K562 (cell line): ENCODE results near the gene BPHL. TPM values are rescaled to one million over a fixed set of nuclear protein-coding genes. Genes with fewer than 3 reads are reported as not detected.

Experiments used
- ATAC-seq: fragments of 200-7000 bp; cut with Tn5 transposase; 3 replicates; pipeline ENCODE4 v1.9.1; 2020; ENCODE audit warnings: moderate library complexity
- BruUV-seq: library from RNA; stranded (reverse); fragments of 400-500 nt; replicated peaks from 2 replicates; lab custom pipeline; 2021; lab: Mats Ljungman, UMichigan
- CTCF ChIA-PET: fragments of 300-600 bp; formaldehyde crosslinking; extraction: SDS; loops from one replicate; lab custom pipeline; 2021; ENCODE audit warnings: low intra/inter-chr PET ratio; lab: Yijun Ruan, JAX
- POLR2A ChIA-PET: fragments of 300-600, 350-650 bp; sonication (Branson Sonifier 250); formaldehyde crosslinking; extraction: SDS; loops from one replicate; lab custom pipeline; 2021; ENCODE audit warnings: antibody characterized with exemption, inconsistent platforms; lab: Yijun Ruan, JAX
- DNase-seq, 4 experiments: peaks; one replicate each; pipeline versions ENCODE4 v3.0.0 to v3.0.0-alpha.2; 2011 to 2018; ENCODE audit warnings: low spot score in 3 of 4, mixed read lengths in 3 of 4; ENCODE audit errors: extremely low read depth in 1 of 4
- FAIRE-seq: peaks from 2 replicates; lab custom pipeline; 2011; peaks lifted over from hg19 to GRCh38; lab: Jason Lieb, UNC
- H2AFZ ChIP-seq: 2 replicates; pipeline ENCODE4 v1.6.0; 2011; ENCODE audit warnings: low read depth, low read length, control low read depth, inconsistent platforms
- H3K27ac ChIP-seq: fragments of 200-600 bp; 3 replicates; pipeline ENCODE4 v1.8.0; 2011; ENCODE audit warnings: low read depth, mild to moderate bottlenecking, control low read depth, inconsistent platforms, low read length, moderate library complexity, mixed read lengths; ENCODE audit errors: extremely low read depth
- H3K27me3 ChIP-seq, 2 experiments: fragments of 300-600 bp in 1 of 2; 2 replicates in 1 of 2; 3 replicates in 1 of 2; pipeline versions ENCODE4 v1.6.0 to v1.8.0; 2011; ENCODE audit warnings: inconsistent platforms in 2 of 2, low read length in 2 of 2, mild to moderate bottlenecking in 1 of 2, mixed read lengths in 1 of 2, moderate library complexity in 1 of 2; ENCODE audit not compliant: control insufficient read depth in 2 of 2, insufficient read depth in 2 of 2
- H3K36me3 ChIP-seq: fragments of 300-600 bp; 3 replicates; pipeline ENCODE4 v1.8.0; 2011; ENCODE audit warnings: mild to moderate bottlenecking, low read length, inconsistent platforms; ENCODE audit not compliant: control insufficient read depth, insufficient read depth
- H3K4me1 ChIP-seq, 2 experiments: fragments of 200-600 bp in 1 of 2; replicated peaks in 1 of 2; 2 replicates in 1 of 2; 3 replicates in 1 of 2; pipeline versions ENCODE4 v1.5.1 to v1.8.0; 2011; ENCODE audit warnings: inconsistent platforms in 2 of 2, low read length in 2 of 2, mild to moderate bottlenecking in 1 of 2, mixed read lengths in 1 of 2, moderate library complexity in 1 of 2; ENCODE audit not compliant: control insufficient read depth in 2 of 2, insufficient read depth in 2 of 2
- H3K4me2 ChIP-seq: 2 replicates; pipeline ENCODE4 v1.6.1; 2011; ENCODE audit warnings: low read length, control low read depth, inconsistent platforms, mixed read lengths; ENCODE audit not compliant: insufficient read depth
- H3K4me3 ChIP-seq: fragments of 200-600 bp; sonication (generic), shearing (Covaris generic); 2 replicates; pipeline ENCODE4 v1.5.1; 2016; ENCODE audit warnings: control low read depth, inconsistent platforms
- H3K79me2 ChIP-seq: fragments of 200-600 bp; 3 replicates; pipeline ENCODE4 v1.8.0; 2011; ENCODE audit warnings: low read length, inconsistent platforms; ENCODE audit not compliant: control insufficient read depth, insufficient read depth
- H3K9ac ChIP-seq, 2 experiments: 2 replicates each; pipeline versions ENCODE4 v1.6.0 to v1.6.1; 2011; ENCODE audit warnings: low read depth in 2 of 2, low read length in 2 of 2, control low read depth in 1 of 2, inconsistent platforms in 1 of 2, mild to moderate bottlenecking in 1 of 2, mixed read lengths in 1 of 2; ENCODE audit not compliant: insufficient read depth in 1 of 2
- H3K9me1 ChIP-seq: one replicate; pipeline ENCODE4 v1.6.0; 2011; ENCODE audit warnings: inconsistent platforms, mild to moderate bottlenecking, low read length, moderate library complexity; ENCODE audit not compliant: control insufficient read depth, insufficient read depth
- H3K9me3 ChIP-seq: replicated peaks from 2 replicates; pipeline ENCODE4 v1.5.1; 2011; ENCODE audit warnings: low read depth, low read length, inconsistent platforms; ENCODE audit not compliant: control insufficient read depth, insufficient read depth
- H4K20me1 ChIP-seq: replicated peaks from 2 replicates; pipeline ENCODE4 v1.6.1; 2011; ENCODE audit warnings: low read length, inconsistent platforms, mixed read lengths; ENCODE audit not compliant: control insufficient read depth, insufficient read depth
- BRD9 ChIP-seq: fragments of 450-650 bp; IDR thresholded peaks from 2 replicates; pipeline ENCODE4 v1.6.1; 2018; ENCODE audit warnings: low read depth; ENCODE audit not compliant: partially characterized antibody
- DPF2 ChIP-seq: fragments of 450-650 bp; IDR thresholded peaks from 2 replicates; pipeline ENCODE4 v1.6.1; 2016
- ELF2 ChIP-seq: fragments of 250-450 bp; sonication (Bioruptor Pico); IDR thresholded peaks from 2 replicates; pipeline ENCODE4 v1.5.0; 2021; ENCODE audit warnings: mild to moderate bottlenecking
- KLF6 ChIP-seq: fragments of 250-450 bp; sonication (Bioruptor Pico); IDR thresholded peaks from 2 replicates; pipeline ENCODE4 v1.4.0; 2020; ENCODE audit warnings: mild to moderate bottlenecking, moderate library complexity, borderline replicate concordance
- MAZ ChIP-seq, 2 experiments: fragments of 450-650 bp in 1 of 2; sonication (generic) in 1 of 2; formaldehyde crosslinking; IDR thresholded peaks in 1 of 2; conservative IDR thresholded peaks in 1 of 2; 2 replicates each; pipeline versions ENCODE4 v1.4.0 to v1.5.0; 2020; ENCODE audit warnings: mild to moderate bottlenecking in 1 of 2, missing genetic modification reagents in 1 of 2
- MIER1 ChIP-seq: fragments of 450-650 bp; IDR thresholded peaks from 2 replicates; pipeline ENCODE4 v1.6.1; 2016; ENCODE audit warnings: antibody characterized with exemption, mild to moderate bottlenecking, low read depth
- MTA2 ChIP-seq: fragments of 450-650 bp; IDR thresholded peaks from 2 replicates; pipeline ENCODE4 v1.6.1; 2016; ENCODE audit warnings: low read depth
- NCOA2 ChIP-seq, 2 experiments: fragments of 450-650 bp; IDR thresholded peaks; 2 replicates each; pipeline ENCODE4 v1.6.1; 2018; ENCODE audit warnings: mild to moderate bottlenecking in 2 of 2, moderate library complexity in 1 of 2; ENCODE audit not compliant: partially characterized antibody in 2 of 2
- NFRKB ChIP-seq: fragments of 450-650 bp; IDR thresholded peaks from 2 replicates; pipeline ENCODE4 v1.6.1; 2016; ENCODE audit warnings: low read depth
- OTX1 ChIP-seq: fragments of 450-650 bp; formaldehyde crosslinking; IDR thresholded peaks from 2 replicates; pipeline ENCODE4 v1.4.0; 2022; ENCODE audit warnings: mild to moderate bottlenecking
- ZNF12 ChIP-seq: sonication (generic); formaldehyde crosslinking; IDR thresholded peaks from 2 replicates; pipeline ENCODE4 v1.4.0; 2020; ENCODE audit warnings: mild to moderate bottlenecking, missing genetic modification reagents
- ZNF311 ChIP-seq: fragments of 250-450 bp; sonication (Bioruptor Pico); IDR thresholded peaks from 2 replicates; pipeline ENCODE4 v1.4.0; 2020; ENCODE audit warnings: mild to moderate bottlenecking, moderate library complexity
- ZNF551 ChIP-seq: fragments of 250-450 bp; sonication (Bioruptor Pico); IDR thresholded peaks from 2 replicates; pipeline ENCODE4 v1.5.0; 2021; ENCODE audit warnings: mild to moderate bottlenecking, moderate library complexity
- ZNF586 ChIP-seq: fragments of 450-650 bp; formaldehyde crosslinking; conservative IDR thresholded peaks from 2 replicates; pipeline ENCODE4 v1.4.0; 2020; ENCODE audit warnings: mild to moderate bottlenecking, moderate library complexity
- ZNF644 ChIP-seq: fragments of 200-800 bp; sonication (Bioruptor generic); IDR thresholded peaks from 2 replicates; pipeline ENCODE4 v1.6.1; 2016; ENCODE audit warnings: low read depth, missing genetic modification characterization, missing compliant biosample characterization
- ZNF766 ChIP-seq: fragments of 200-800 bp; sonication (Bioruptor generic); conservative IDR thresholded peaks from 2 replicates; pipeline ENCODE4 v1.6.1; 2016; ENCODE audit warnings: missing genetic modification characterization, missing compliant biosample characterization
- ZNF785 ChIP-seq: fragments of 250-450 bp; sonication (Bioruptor Pico); IDR thresholded peaks from 2 replicates; pipeline ENCODE4 v1.4.0; 2020; ENCODE audit warnings: mild to moderate bottlenecking
- WGBS: fragments of 100-300 bp; shearing (Covaris generic); methylation state at CpG from one replicate; pipeline ENCODE4 v1.1.6; 2016; ENCODE audit warnings: low coverage, mixed read lengths; ENCODE audit not compliant: insufficient coverage; ENCODE audit errors: missing lambda C conversion rate; 5-methylcytosine and 5-hydroxymethylcytosine counted together
- in situ Hi-C: fragments of 300-500 bp; cut with MboI; formaldehyde crosslinking; loops from 4 replicates; pipeline ENCODE4 v1.15.0; 2018; ENCODE audit warnings: inconsistent platforms, mixed read lengths
- intact Hi-C: fragments of 100-400 bp; cut with micrococcal nuclease; formaldehyde crosslinking; loops from 2 replicates; pipeline ENCODE4 v1.14.2; 2022
- polyA plus RNA-seq, 8 experiments: library from polyadenylated mRNA; depleted of rRNA in 4 of 8; stranded (reverse) in 5 of 8; unstranded in 3 of 8; fragments of >200 nt; fragmentation: Nextera tagmentation in 2 of 8; fragmentation: Illumina TruSeq in 1 of 8; extraction: Ambion mirVana in 2 of 8; extraction: Trizol in 1 of 8; gene quantifications; 2 replicates each; pipeline versions ENCODE4 v1.2.1 to v1.2.3, GENCODE V29; 2011 to 2014; ENCODE audit warnings: inconsistent platforms in 1 of 8, missing spikeins in 1 of 8
- total RNA-seq, 7 experiments: library from RNA; depleted of rRNA in 6 of 7; stranded (reverse); fragments of >200 nt in 6 of 7; fragmentation: Illumina TruSeq in 2 of 7; extraction: Trizol in 2 of 7; gene quantifications; 2 replicates each; pipeline versions ENCODE4 v1.2.1 to v1.2.3, GENCODE V29; 2011 to 2021; ENCODE audit warnings: low replicate concordance in 1 of 7
- TF ChIP-seq, protein P1 (sequence below): fragments of 250-450 bp; sonication (Bioruptor Pico); IDR thresholded peaks from 2 replicates; pipeline ENCODE4 v1.4.0; 2020; ENCODE audit warnings: mild to moderate bottlenecking, moderate library complexity
- TF ChIP-seq, protein P2 (sequence below): sonication (generic); formaldehyde crosslinking; IDR thresholded peaks from 2 replicates; pipeline ENCODE4 v1.8.1; 2023; ENCODE audit warnings: mild to moderate bottlenecking, missing genetic modification reagents

Gene BPHL
- total and polyA plus RNA-seq, 9 of the 15 experiments (the other 6 are each of a cell fraction or from before 2014, with no cell fraction given): 3.5 to 17.4 (median 8.2) TPM

DNA sequence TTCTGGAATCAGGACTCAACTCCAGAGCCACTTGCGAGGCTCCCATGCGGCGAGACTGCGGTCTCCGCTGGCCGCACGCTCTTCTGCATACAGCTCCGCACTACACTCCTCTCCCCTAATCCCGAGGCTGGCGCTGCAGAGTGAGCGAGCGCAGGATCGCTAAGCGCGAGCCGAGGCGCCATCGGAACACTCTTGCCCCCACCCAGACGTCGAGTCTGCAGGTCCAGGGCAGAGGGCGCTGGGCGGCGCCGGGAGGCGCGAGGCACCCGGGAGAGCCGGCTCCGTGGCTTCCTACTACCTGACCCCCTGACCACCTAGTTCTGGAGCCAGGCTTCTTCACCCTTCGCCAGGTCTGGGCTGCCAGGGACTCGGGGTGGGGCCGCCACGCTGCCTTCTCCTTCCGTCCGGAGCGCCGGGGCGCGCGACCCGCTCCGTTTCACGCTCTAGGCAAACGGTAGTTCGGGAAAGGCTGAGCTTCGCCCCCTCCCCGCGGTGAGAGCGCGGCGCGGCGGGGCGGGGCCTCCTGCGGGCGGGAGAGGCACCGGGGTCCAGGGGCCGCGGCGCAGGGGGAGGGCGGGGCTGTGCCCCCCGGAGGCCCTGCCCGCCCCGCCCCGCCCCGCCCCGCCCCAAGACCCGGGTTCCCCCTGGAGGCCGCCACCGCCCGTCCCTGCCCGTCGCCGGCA lies 44.2 kb downstream of the BPHL start (continued):
- TF ChIP-seq, protein P1, sequence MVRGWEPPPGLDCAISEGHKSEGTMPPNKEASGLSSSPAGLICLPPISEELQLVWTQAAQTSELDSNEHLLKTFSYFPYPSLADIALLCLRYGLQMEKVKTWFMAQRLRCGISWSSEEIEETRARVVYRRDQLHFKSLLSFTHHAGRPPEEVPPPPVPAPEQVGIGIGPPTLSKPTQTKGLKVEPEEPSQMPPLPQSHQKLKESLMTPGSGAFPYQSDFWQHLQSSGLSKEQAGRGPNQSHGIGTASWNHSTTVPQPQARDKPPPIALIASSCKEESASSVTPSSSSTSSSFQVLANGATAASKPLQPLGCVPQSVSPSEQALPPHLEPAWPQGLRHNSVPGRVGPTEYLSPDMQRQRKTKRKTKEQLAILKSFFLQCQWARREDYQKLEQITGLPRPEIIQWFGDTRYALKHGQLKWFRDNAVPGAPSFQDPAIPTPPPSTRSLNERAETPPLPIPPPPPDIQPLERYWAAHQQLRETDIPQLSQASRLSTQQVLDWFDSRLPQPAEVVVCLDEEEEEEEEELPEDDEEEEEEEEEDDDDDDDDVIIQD: no peak
- TF ChIP-seq, protein P2, sequence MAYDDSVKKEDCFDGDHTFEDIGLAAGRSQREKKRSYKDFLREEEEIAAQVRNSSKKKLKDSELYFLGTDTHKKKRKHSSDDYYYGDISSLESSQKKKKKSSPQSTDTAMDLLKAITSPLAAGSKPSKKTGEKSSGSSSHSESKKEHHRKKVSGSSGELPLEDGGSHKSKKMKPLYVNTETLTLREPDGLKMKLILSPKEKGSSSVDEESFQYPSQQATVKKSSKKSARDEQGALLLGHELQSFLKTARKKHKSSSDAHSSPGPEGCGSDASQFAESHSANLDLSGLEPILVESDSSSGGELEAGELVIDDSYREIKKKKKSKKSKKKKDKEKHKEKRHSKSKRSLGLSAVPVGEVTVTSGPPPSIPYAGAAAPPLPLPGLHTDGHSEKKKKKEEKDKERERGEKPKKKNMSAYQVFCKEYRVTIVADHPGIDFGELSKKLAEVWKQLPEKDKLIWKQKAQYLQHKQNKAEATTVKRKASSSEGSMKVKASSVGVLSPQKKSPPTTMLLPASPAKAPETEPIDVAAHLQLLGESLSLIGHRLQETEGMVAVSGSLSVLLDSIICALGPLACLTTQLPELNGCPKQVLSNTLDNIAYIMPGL (CRISPR knock-in tag): no peak; the same call in 1 of the 2 replicates

DNA sequence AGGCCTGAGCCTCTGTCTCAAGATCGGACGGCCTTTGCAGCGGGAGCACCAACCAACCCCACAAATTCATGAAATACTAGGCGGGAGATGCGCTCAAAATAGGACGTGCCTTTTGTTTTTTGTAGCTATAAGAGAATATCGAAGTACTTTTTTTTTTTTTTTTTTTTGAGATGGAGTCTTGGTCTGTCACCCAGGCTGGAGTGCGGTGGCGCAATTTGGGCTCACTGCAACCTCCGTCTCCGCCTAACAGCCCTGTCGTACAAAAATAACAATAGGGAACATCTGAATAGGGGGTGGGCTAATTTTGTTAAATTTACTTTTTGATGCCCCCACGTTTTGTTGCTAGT lies 44.7 kb downstream of the BPHL start:
- DNase-seq: no peak
- Histone ChIP-seq H3K4me1 (peaks cover 28 to 76% of the 10 kb centered on the region in 2 experiments), H2AFZ (peak overlapping the region; percentile 78), H3K27ac (peak overlapping the region; percentile 98), H3K9me1 (no peaks in the 10 kb centered on the region), H3K36me3 (0 out of 3 replicates have a peak, but pooled peaks cover 2% of the 10 kb centered on the region), H3K9ac (peak overlapping the region; percentile 23 to 56; a peak in 3 of 4 replicates), H3K4me3 (peak overlapping the region; percentile 69), H3K4me2 (peak overlapping the region; percentile 67), H3K79me2 (peaks cover 23% of the 10 kb centered on the region), H3K27me3 (no peaks in the 10 kb centered on the region), H4K20me1 (no peaks in the 10 kb centered on the region), H3K9me3 (0 out of 2 replicates have a peak, but pooled peaks cover 2% of the 10 kb centered on the region)
- whole genome bisulfite sequencing: 11% methylated on average over 13 of the region's 13 CpGs
- no peak for ATAC-seq
- no peak for FAIRE-seq
- no TSS peak for BruUV-seq
- intact Hi-C loops (loop anchor here (2.0 to 5.0 kb wide), 4 partner anchors 32 to 176 kb away; partner anchors contain the start of gene RIPK1), in situ Hi-C loops (no loop called here)
- CTCF ChIA-PET: interaction anchor here (0.7 kb wide), 1 partner anchor 12 kb away, joined by 4 read pairs; no protein-coding TSS in a partner anchor
- POLR2A ChIA-PET: interaction anchor here (0.7 to 3.0 kb wide), 10 partner anchors 9 to 164 kb away, joined by 3 to 15 read pairs (median 5); partner anchors contain the start of genes NQO2 and PSMG4
- TF ChIP-seq ZNF766 (CRISPR knock-in tag) (peak; percentile 82; the same call in 1 of the 2 replicates), ZNF551 (CRISPR knock-in tag) (no peak), ELF2 (CRISPR knock-in tag) (0 out of 2 replicates have a peak, but pooled peaks have one; percentile 2), MAZ (CRISPR knock-in tag; conservative IDR thresholded peaks at IDR 0.05 in 1 of 2, IDR thresholded peaks at IDR 0.05 in 1 of 2) (no peak), ZNF644 (no peak), ZNF586 (CRISPR knock-in tag) (no peak), KLF6 (CRISPR knock-in tag) (peak; percentile 24; the same call in 1 of the 2 replicates), BRD9 (peak; percentile 69), ZNF311 (CRISPR knock-in tag) (no peak), NFRKB (peak; percentile 51), ZNF12 (no peak), MIER1 (peak; percentile 37; the same call in 1 of the 2 replicates), MTA2 (0 out of 2 replicates have a peak, but pooled peaks have one; percentile 15), NCOA2 (IDR thresholded peaks at IDR 0.05; ENCODE audit: partially characterized antibody in 2 of 2) (no peak), OTX1 (CRISPR knock-in tag) (0 out of 2 replicates have a peak, but pooled peaks have one; percentile 10), ZNF785 (CRISPR knock-in tag) (no peak), DPF2 (peak; percentile 56)
